Skin of body (tissue), 2 donors: ENCODE results near the gene SPATS2. TPM values are rescaled to one million over a fixed set of nuclear protein-coding genes. Genes with fewer than 3 reads are reported as not detected.
"Not testable (repeated sequence)": the region's sequence is repeated elsewhere in the genome, so short reads cannot be mapped to it uniquely, and the experiment has no call there.

Experiments
- DNase-seq: peaks from one replicate; lab custom pipeline; 2025; lab: John Stamatoyannopoulos, UW
- total RNA-seq: library from RNA; depleted of rRNA; stranded (reverse); fragments of >200 nt; gene quantifications from one replicate; pipeline ENCODE4 v1.2.3, GENCODE V29; 2014

The SPATS2 gene
- total RNA-seq, 1 donor from 2014 or later = 24.6 TPM

DNA sequence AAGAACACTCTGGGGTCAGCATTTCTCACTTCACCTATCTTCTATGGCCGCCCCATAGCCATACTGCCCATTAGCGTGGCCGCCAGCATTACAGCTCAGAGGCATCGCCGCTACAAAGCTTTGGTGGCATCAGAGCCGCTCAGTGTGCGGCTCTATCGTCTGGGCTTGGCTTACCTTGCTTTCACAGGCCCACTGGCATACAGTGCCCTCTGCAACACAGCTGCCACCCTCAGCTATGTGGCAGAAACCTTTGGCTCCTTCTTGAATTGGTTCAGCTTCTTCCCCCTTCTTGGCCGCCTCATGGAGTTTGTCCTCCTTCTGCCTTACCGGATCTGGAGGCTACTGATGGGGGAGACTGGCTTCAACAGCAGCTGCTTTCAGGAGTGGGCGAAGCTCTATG lies 18.0 kb upstream of the SPATS2 start:
- no peak for DNase-seq

- DNase-seq = no peak
Measured at GRCh38 chr12:49352351-49352750, 14.9 kb upstream of the SPATS2 start.

DNA sequence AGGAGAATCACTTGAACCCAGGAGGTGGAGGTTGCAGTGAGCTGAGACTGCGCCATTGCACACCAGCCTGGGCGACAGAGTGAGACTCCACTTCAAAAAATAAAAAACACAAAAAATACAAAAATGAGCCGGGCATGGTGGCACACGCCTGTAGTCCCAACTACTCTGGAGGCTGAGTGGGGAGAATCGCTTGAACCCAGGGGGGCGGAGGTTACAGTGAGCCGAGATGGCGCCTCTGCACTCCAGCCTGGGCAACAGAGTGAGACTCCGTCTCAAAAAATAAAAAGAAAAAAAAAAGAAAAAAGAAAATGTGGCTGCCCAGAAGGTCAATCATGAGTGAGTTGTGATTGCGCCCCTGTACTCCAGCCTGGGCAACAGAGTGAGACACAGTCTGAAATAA lies 11.3 kb upstream of the SPATS2 start:
- no peak for DNase-seq

GRCh38 chr12:49357103-49357678 lies 10.1 kb upstream of the SPATS2 start:
- no peak for DNase-seq

DNA sequence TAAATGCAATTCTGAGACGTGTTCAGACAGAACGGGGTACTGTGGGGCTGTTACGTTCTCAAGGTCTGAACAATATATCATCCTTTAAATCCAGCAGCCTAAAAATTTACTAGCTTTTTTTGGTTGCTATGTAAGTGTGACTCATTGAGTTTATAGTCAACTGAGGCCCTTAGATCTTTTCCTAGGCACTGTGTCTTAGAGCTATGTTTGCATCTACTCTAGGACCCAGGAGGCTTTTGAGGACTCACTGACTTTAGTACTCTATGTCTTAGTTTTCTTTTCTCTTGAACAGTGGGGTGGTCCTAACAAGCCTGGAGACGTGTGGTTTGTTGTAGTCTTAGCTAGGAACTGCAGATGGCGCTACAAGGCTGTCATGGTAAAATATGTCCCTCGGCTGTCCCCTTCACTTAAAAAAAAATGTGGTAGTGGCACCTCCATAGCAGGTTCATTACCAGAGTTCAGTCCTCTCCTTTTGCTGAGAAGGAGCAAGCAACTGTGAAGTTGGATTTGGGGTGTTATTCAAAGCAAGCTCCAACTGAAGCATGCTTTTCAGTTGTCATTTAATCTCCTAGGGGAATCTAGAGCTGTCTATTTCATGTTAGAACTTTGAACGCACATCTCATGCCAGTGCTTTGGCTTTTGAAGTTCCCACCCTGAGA lies 8.7 kb upstream of the SPATS2 start:
- peak; percentile 60 for DNase-seq

DNA sequence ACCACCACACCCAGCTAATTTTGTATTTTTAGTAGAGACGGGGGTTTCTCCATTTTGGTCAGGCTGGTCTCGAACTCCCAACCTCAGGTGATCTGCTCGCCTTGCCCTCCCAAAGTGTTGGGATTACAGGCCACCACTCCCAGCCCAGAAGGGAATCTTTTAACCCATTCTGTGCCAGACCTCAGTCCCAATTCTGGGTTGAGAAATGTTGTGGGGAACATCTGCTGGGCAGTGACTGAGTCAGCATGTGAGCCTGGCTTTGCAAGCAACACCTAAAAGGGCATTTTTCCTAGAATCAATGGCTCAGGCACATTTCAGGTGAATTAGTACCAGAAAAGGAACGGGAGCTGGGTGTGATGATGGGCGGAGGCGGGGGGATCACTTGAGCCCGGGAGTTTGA lies 7.6 kb upstream of the SPATS2 start:
- DNase-seq = no peak

- no peak for DNase-seq
Measured at GRCh38 chr12:49362077-49362476, 5.2 kb upstream of the SPATS2 start.

- DNase-seq = no peak
Measured at GRCh38 chr12:49364989-49365388, 2.3 kb upstream of the SPATS2 start.

- DNase-seq = no peak
Measured at GRCh38 chr12:49365542-49365941, 1.7 kb upstream of the SPATS2 start.

GRCh38 chr12:49366096-49366651 lies 1.1 kb upstream of the SPATS2 start:
- DNase-seq = no peak

GRCh38 chr12:49366652-49367380 lies 446 bp upstream of the SPATS2 start:
- peak; percentile 94 for DNase-seq

DNA sequence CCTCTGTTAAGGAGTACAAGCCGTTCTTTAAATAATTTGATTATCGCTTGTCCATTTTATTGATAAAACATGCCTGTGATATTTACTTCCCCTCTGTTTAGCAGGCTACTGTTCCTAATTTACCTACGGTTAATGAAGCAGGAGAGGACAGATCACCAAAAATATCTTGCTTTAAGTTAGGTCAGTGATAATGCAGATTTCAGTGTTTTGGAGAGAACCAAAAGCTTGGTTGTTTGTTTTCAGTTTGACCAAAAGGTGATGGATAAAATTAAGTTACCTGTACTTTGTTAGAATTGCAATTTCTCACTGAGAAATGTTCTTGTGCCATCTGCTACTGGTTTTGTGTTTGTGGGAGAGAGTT lies 958 bp downstream of the SPATS2 start:
- DNase-seq = no peak

DNA sequence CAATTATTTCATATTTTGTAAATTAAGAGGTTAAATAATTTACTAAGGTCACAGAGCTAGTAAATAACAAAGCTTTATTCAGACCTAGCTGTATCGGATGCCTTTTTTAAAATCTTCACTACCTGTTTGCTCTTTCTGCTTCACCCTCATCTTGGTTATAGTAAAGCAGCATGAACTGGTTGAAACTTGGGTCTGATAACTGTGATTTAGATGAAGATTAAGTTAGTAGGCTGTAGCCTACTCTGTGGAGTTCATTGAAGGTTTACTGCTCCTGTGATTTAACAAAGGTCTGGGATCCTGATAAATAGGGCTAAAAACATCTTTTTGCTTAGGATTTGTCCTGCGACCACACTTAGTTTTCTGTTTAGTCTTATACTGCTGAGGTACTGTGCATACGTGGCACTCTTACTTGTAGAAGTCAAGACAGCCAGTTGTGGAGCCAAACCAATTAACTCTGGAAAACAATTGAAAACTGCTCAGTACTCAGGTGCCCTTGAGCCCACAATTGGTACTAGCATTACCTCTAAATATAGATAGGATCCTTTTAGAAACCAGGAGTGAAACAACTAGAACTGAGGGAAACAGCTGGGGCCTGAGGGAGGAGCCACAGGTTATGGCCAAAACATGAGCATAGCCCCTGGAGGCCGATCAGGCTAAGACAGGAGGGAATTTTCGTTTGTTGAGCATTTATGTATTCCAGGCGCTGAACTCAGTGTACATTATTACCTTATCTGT lies 2.3 kb downstream of the SPATS2 start:
- DNase-seq = peak; percentile 21

GRCh38 chr12:49370539-49370938 lies 3.3 kb downstream of the SPATS2 start:
- DNase-seq = no peak

DNA sequence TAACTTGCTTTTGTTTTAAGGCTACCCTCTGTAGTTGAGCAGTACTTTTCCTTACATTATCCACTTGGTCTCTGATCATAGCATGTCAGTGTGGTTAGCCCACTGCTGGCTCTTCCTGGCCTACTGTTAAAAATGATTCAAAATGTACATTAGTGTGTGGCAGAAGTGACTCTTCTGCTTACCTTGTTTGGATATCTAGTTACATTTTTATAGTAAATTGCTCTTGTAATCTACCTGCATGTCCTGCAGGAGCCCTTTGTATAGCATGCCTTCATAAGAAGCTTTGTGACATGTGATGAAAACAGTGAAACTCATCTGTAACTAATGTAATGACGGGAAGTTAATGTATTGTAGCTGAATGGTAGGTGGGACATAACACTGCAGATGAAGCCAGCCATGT lies 8.1 kb downstream of the SPATS2 start:
- no peak for DNase-seq

- DNase-seq = no peak
Measured at GRCh38 chr12:49377386-49377785, 10.1 kb downstream of the SPATS2 start.

DNA sequence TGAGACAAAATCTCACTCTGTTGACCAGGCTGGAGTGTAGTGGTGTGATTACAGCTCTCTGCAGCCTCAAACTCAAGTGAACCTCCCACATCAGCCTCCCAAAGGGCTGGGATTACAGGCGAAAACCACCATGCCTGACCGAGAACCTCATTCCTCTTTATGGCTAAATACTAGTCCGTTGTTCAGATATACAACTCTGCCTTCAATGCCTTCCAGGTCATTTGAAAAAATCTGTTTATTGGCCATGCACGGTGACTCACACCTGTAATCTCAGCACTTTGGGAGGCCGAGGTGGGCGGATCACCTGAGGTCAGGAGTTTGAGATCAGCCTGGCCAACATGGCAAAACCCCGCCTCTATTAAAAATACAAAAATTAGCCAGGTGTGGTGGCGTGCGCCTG lies 12.9 kb downstream of the SPATS2 start:
- not testable (repeated sequence) for DNase-seq

DNA sequence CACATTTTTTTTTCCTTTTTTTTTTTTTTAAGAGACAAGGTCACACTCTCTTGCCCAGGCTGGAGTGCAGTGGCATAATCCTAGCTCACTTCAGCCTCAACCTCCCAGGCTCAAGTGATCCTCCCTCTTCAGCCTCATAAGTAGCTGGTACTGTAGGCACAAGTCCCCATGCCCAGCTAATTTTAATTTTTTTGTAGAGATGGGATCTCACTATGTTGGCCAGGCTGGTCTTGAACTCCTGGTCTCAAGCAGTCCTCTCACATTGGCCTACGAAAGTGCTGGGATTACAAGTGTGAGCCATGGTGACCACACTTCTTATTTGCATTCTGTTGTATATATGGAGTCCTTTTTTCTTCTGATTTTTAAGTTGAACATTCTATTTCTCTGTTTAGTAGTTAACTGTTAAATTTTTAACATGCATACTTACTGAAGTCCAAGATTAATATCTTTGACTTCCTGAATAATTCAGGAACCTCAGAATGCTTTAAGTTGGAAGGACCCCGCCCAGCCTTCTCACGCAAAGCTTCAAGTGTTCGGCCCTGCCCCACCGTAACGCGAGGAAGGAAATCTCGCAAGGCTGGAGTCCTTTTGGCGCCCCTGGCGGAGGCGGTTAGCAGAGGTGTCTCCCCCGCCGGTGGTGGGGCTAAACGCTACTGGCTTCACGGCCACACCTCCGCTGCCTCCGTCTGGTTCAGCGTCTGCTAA lies 21.6 kb downstream of the SPATS2 start:
- no peak for DNase-seq

DNA sequence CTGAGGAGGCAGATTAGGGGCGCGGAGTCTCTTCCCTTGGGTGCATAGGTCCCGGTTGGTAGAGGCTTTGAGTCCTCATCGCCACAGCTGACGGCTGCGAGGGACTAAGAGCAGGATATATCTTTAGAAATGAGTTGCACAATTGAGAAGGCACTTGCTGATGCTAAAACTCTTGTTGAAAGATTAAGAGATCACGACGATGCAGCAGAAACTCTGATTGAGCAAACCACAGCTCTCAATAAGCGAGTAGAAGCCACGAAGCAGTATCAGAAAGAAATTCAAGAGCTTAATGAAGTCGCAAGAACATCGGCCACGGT lies 22.1 kb downstream of the SPATS2 start:
- no peak for DNase-seq

DNA sequence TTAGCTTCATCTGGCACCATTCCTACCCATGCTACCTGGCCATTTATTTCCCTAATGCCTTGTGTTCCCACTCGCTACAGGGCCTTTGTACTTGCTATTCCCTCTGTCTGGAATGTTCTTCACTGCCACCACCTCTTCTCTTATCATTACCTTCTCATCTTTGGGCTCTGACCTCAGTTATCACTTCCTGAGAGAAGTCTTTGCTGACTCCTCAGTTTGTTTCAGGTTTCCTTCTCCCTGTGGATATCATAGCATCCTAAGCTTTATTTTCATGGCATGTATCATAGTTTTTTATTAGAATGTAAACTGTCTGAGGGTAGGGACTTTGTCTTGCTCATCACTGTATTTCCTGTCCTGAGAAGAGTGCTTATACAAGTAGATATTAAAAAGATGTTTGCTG lies 29.7 kb downstream of the SPATS2 start:
- DNase-seq = no peak

GRCh38 chr12:49400304-49400703 lies 33.0 kb downstream of the SPATS2 start:
- DNase-seq = no peak
